GM12875 (cell line): ENCODE data around the gene CXCL17.

ENCODE experiments used
- H3K4me3 ChIP-seq: one replicate; pipeline ENCODE4 v1.5.1; 2011; ENCODE audit warnings: low read depth, low read length, control low read depth
- TF ChIP-seq, protein P1 (sequence below): IDR thresholded peaks from 2 replicates; pipeline ENCODE4 v1.5.1; 2011; ENCODE audit warnings: low read depth, mild to moderate bottlenecking, control low read depth, inconsistent platforms, low read length, moderate library complexity, borderline replicate concordance; ENCODE audit not compliant: insufficient read depth

Gene CXCL17

GRCh38 chr19:42397263-42398166 lies 45.2 kb downstream of the CXCL17 start:
- peak overlapping the region; percentile 98 for H3K4me3 ChIP-seq
- TF ChIP-seq, protein P1, sequence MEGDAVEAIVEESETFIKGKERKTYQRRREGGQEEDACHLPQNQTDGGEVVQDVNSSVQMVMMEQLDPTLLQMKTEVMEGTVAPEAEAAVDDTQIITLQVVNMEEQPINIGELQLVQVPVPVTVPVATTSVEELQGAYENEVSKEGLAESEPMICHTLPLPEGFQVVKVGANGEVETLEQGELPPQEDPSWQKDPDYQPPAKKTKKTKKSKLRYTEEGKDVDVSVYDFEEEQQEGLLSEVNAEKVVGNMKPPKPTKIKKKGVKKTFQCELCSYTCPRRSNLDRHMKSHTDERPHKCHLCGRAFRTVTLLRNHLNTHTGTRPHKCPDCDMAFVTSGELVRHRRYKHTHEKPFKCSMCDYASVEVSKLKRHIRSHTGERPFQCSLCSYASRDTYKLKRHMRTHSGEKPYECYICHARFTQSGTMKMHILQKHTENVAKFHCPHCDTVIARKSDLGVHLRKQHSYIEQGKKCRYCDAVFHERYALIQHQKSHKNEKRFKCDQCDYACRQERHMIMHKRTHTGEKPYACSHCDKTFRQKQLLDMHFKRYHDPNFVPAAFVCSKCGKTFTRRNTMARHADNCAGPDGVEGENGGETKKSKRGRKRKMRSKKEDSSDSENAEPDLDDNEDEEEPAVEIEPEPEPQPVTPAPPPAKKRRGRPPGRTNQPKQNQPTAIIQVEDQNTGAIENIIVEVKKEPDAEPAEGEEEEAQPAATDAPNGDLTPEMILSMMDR: no peak

GRCh38 chr19:42396381-42397262 lies 46.1 kb downstream of the CXCL17 start:
- TF ChIP-seq, protein P1: no peak
- H3K4me3 ChIP-seq: peak overlapping the region; percentile 98

DNA sequence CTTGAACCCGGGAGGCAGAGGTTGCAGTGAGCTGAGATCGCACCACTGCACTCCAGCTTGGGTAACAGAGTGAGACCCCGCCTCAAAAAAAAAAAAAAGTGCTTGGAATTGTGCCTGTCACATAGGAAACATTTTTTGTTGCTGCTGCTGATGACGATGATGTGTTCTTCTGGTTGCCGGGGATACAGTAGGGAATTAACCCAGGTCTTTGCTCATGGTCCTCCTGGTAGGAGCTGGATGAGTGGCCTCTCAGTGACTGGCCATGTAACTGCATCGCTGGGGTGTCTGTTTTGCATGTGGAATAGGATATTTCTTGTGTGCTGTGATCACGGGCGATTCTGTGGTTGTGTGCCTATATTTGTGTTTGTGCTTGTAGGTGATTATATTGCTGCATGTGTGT lies 48.0 kb downstream of the CXCL17 start:
- TF ChIP-seq, protein P1: no peak
- no peak overlapping the region for H3K4me3 ChIP-seq

DNA sequence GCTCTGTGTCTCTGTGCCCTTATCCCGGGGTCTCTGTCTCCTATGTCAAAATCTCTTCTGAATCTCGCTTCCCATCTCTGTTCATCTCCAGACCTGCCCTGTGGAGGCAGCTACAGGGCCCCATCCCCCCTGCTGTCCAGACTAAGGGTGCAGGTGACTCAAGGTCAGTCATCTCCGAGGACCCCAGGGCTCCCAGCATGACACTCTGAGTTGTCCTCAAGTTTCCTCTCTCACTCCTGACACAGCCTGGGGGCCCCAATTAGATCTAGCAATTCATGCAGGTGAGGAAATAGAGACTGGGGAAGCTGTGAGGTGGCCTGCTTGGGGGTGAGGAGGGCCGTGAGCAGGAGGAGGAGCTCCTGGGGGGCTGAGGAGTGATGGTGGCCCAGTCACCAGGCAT lies 50.6 kb downstream of the CXCL17 start:
- TF ChIP-seq, protein P1: no peak
- no peak overlapping the region for H3K4me3 ChIP-seq

DNA sequence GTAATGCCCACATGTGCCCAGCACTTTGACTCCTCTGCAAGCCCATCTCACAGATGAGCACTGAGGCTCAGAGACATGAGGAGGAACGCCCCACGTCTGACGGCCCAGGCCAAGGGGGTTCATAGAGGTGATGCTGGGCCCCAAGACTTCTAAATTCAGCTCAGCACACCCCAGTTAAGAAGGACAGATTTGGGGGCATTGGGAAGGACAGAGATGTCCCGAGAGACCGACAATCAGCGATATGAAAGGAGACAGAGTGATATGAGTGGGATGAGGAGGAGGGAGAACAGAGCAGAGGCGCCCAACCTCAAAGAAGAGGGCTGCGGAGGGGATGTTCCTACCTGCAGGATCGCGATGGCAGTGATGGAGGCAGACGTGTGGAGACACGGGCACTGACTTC lies 52.8 kb downstream of the CXCL17 start, which contains the start of gene CNFN:
TSS of gene CNFN (minus strand) at position 399 of the 400 bp plus-strand sequence. CDS start 1,260 bp downstream, outside the sequence.
- TF ChIP-seq, protein P1: no peak
- no peak within 1 kb of the TSS for H3K4me3 ChIP-seq

- H3K4me3 ChIP-seq: no peak overlapping the region
- TF ChIP-seq, protein P1: no peak
Measured at GRCh38 chr19:42388851-42389489, 53.8 kb downstream of the CXCL17 start.
